HepG2 (cell line): Measurements from ENCODE around the gene TBKBP1. TPM values are rescaled to one million over a fixed set of nuclear protein-coding genes. Genes with fewer than 3 reads are reported as not detected.

ENCODE experiments used
- CERS6 ChIP-seq: sonication (generic); formaldehyde crosslinking; IDR thresholded peaks from 2 replicates; pipeline ENCODE4 v1.5.0; 2020; ENCODE audit warnings: missing genetic modification reagents
- CREM ChIP-seq, 2 experiments: sonication (generic) in 1 of 2; formaldehyde crosslinking in 1 of 2; IDR thresholded peaks; 2 replicates each; pipeline versions ENCODE4 v1.4.0 to v1.6.1; 2016 to 2020; ENCODE audit warnings: antibody characterized with exemption in 1 of 2, mild to moderate bottlenecking in 1 of 2, missing genetic modification reagents in 1 of 2
- FUBP1 ChIP-seq: sonication (generic); formaldehyde crosslinking; IDR thresholded peaks from 2 replicates; pipeline ENCODE4 v1.5.1; 2020; ENCODE audit warnings: missing genetic modification reagents, mild to moderate bottlenecking, borderline replicate concordance
- MTF2 ChIP-seq: sonication (generic); formaldehyde crosslinking; IDR thresholded peaks from 2 replicates; pipeline ENCODE4 v1.5.0; 2020; ENCODE audit warnings: missing genetic modification reagents, borderline replicate concordance
- MYC ChIP-seq: sonication (generic); formaldehyde crosslinking; IDR thresholded peaks from 2 replicates; pipeline ENCODE4 v1.9.0; 2021; ENCODE audit warnings: missing genetic modification reagents, borderline replicate concordance
- NFE2L2 ChIP-seq: fragments of 150-350 bp; IDR thresholded peaks from 2 replicates; pipeline ENCODE4 v1.6.1; 2014; ENCODE audit warnings: low read length
- SMAD9 ChIP-seq: sonication (generic); formaldehyde crosslinking; IDR thresholded peaks from 2 replicates; pipeline ENCODE4 v1.5.1; 2020; ENCODE audit warnings: mild to moderate bottlenecking, missing genetic modification reagents
- SMC3 ChIP-seq: IDR thresholded peaks from 2 replicates; pipeline ENCODE4 v1.6.1; 2011; ENCODE audit warnings: low read length, improper control_type of control experiment
- SP5 ChIP-seq: IDR thresholded peaks from 2 replicates; pipeline ENCODE4 v1.6.1; 2016; ENCODE audit warnings: low read depth, borderline replicate concordance
- STAT6 ChIP-seq: sonication (generic); formaldehyde crosslinking; IDR thresholded peaks from 2 replicates; pipeline ENCODE4 v1.4.0; 2020; ENCODE audit warnings: missing genetic modification reagents, mild to moderate bottlenecking, borderline replicate concordance
- TBX3 ChIP-seq: fragments of 450-650 bp; IDR thresholded peaks from 2 replicates; pipeline ENCODE4 v1.6.1; 2017; ENCODE audit warnings: antibody characterized with exemption, mild to moderate bottlenecking, inconsistent platforms, borderline replicate concordance
- THAP9 ChIP-seq: sonication (generic); formaldehyde crosslinking; IDR thresholded peaks from 2 replicates; pipeline ENCODE4; 2020; ENCODE audit warnings: missing genetic modification reagents, mild to moderate bottlenecking, borderline replicate concordance
- ZFY ChIP-seq: sonication (generic); formaldehyde crosslinking; IDR thresholded peaks from 2 replicates; pipeline ENCODE4 v1.4.0; 2020; ENCODE audit warnings: missing genetic modification reagents
- ZNF446 ChIP-seq: sonication (generic); formaldehyde crosslinking; IDR thresholded peaks from 2 replicates; pipeline ENCODE4 v1.5.0; 2020; ENCODE audit warnings: mild to moderate bottlenecking, missing genetic modification reagents
- ZNF713 ChIP-seq: sonication (generic); formaldehyde crosslinking; IDR thresholded peaks from 2 replicates; pipeline ENCODE4 v1.4.0; 2020; ENCODE audit warnings: mild to moderate bottlenecking, missing genetic modification reagents
- ZNF720 ChIP-seq: sonication (generic); formaldehyde crosslinking; IDR thresholded peaks from 2 replicates; pipeline ENCODE4 v1.4.0; 2020; ENCODE audit warnings: missing genetic modification reagents
- ZNF772 ChIP-seq: sonication (generic); formaldehyde crosslinking; IDR thresholded peaks from 2 replicates; pipeline ENCODE4 v1.5.0; 2020; ENCODE audit warnings: mild to moderate bottlenecking, missing genetic modification reagents
- ZNF800 ChIP-seq: sonication (generic); formaldehyde crosslinking; IDR thresholded peaks from 2 replicates; pipeline ENCODE4 v1.4.0; 2020; ENCODE audit warnings: missing genetic modification reagents
- polyA plus RNA-seq, 8 experiments: library from polyadenylated mRNA; depleted of rRNA in 3 of 8; stranded (reverse) in 7 of 8; unstranded in 1 of 8; fragments of >200 nt; fragmentation: Illumina TruSeq in 4 of 8; extraction: Trizol in 4 of 8; gene quantifications; 2 replicates each; pipeline versions ENCODE4 v1.2.1 to v1.2.3, GENCODE V29; 2011 to 2016; ENCODE audit warnings: low read depth in 4 of 8, missing spikeins in 1 of 8, mixed read lengths in 1 of 8; ENCODE audit not compliant: insufficient read depth in 1 of 8
- total RNA-seq, 5 experiments: library from RNA; depleted of rRNA; stranded (reverse); fragments of >200 nt; fragmentation: Illumina TruSeq; extraction: Trizol; gene quantifications; 2 replicates each; pipeline ENCODE4 v1.2.3, GENCODE V29; 2016; ENCODE audit warnings: low read depth in 1 of 5

TBKBP1 gene
- total and polyA plus RNA-seq, 2 of the 13 experiments (the other 11 are each of a cell fraction or from before 2014, with no cell fraction given) = 2.6 to 7.0 TPM

GRCh38 chr17:47742319-47743181, 48.6 kb downstream of the TBKBP1 start (continued):
- TF ChIP-seq ZNF800 (CRISPR knock-in tag) (0 out of 2 replicates have a peak, but pooled peaks have one; percentile 30), THAP9 (CRISPR knock-in tag) (no peak; the same call in 1 of the 2 replicates), ZFY (CRISPR knock-in tag) (no peak; the same call in 1 of the 2 replicates), FUBP1 (CRISPR knock-in tag) (no peak), MYC (CRISPR knock-in tag) (no peak), SMAD9 (CRISPR knock-in tag) (no peak), ZNF772 (CRISPR knock-in tag) (0 out of 2 replicates have a peak, but pooled peaks have one; percentile 52), STAT6 (no peak), ZNF446 (CRISPR knock-in tag) (0 out of 2 replicates have a peak, but pooled peaks have one; percentile 36), NFE2L2 (no peak), ZNF713 (CRISPR knock-in tag) (no peak), SMC3 (no peak), ZNF720 (no peak), SP5 (CRISPR knock-in tag) (no peak), MTF2 (CRISPR knock-in tag) (peak; percentile 56; the same call in 1 of the 2 replicates), CREM (IDR thresholded peaks at IDR 0.05) (no peak), CREM (CRISPR knock-in tag; IDR thresholded peaks at IDR 0.05) (no peak), TBX3 (no peak), CERS6 (CRISPR knock-in tag) (no peak)
